Medulla oblongata (tissue), 1 donor: ENCODE data around the gene LHFPL4.
A peak's percentile ranks its signal among the peaks of the same experiment; 100 is the strongest.
"Not testable (repeated sequence)": the region's sequence is repeated elsewhere in the genome, so short reads cannot be mapped to it uniquely, and the experiment has no call there.

Source experiments
- DNase-seq: peaks from one replicate; pipeline ENCODE4 v3.0.0-alpha.2; 2015; ENCODE audit errors: extremely low spot score

The LHFPL4 gene

GRCh38 chr3:9536212-9536611 is 17.4 kb downstream of the LHFPL4 start:
- no peak for DNase-seq

GRCh38 chr3:9534429-9534828 is 19.2 kb downstream of the LHFPL4 start:
- DNase-seq = no peak

- DNase-seq = no peak
Observed at GRCh38 chr3:9525078-9525477, 28.5 kb downstream of the LHFPL4 start.

GRCh38 chr3:9514956-9515355 is 38.7 kb downstream of the LHFPL4 start:
- no peak for DNase-seq

GRCh38 chr3:9514306-9514705 is 39.3 kb downstream of the LHFPL4 start:
- DNase-seq = no peak

GRCh38 chr3:9512456-9513045 is 41.1 kb downstream of the LHFPL4 start:
- no peak for DNase-seq

GRCh38 chr3:9508781-9509180 is 44.8 kb downstream of the LHFPL4 start:
- no peak for DNase-seq

- no peak for DNase-seq
Observed at GRCh38 chr3:9507586-9508578, 45.7 kb downstream of the LHFPL4 start.

- peak; percentile 68 for DNase-seq
Observed at GRCh38 chr3:9503283-9503682, 50.3 kb downstream of the LHFPL4 start.

- DNase-seq = no peak
Observed at GRCh38 chr3:9501226-9501625, 52.4 kb downstream of the LHFPL4 start.

GRCh38 chr3:9500108-9501050 is 53.2 kb downstream of the LHFPL4 start:
- DNase-seq = peak; percentile 19

- DNase-seq = no peak
Observed at GRCh38 chr3:9499455-9500107, 54.0 kb downstream of the LHFPL4 start.

- no peak for DNase-seq
Observed at GRCh38 chr3:9498781-9499180, 54.8 kb downstream of the LHFPL4 start.

GRCh38 chr3:9497821-9498565 is 55.6 kb downstream of the LHFPL4 start:
- no peak for DNase-seq

GRCh38 chr3:9496893-9497292 is 56.7 kb downstream of the LHFPL4 start:
- no peak for DNase-seq

- DNase-seq = not testable (repeated sequence)
Observed at GRCh38 chr3:9494036-9494435, 59.6 kb downstream of the LHFPL4 start.

- no peak for DNase-seq
Observed at GRCh38 chr3:9491506-9491905, 62.1 kb downstream of the LHFPL4 start.

- no peak for DNase-seq
Observed at GRCh38 chr3:9485248-9485647, 68.4 kb downstream of the LHFPL4 start.

GRCh38 chr3:9480265-9480664 is 73.4 kb downstream of the LHFPL4 start:
- DNase-seq = no peak

- no peak for DNase-seq
Observed at GRCh38 chr3:9476935-9477334, 76.7 kb downstream of the LHFPL4 start.

GRCh38 chr3:9474482-9474881 is 79.1 kb downstream of the LHFPL4 start:
- no peak for DNase-seq
